Endometrial microvascular endothelial cells (primary cell): ENCODE results near the gene GIT1. TPM values are rescaled to one million over a fixed set of nuclear protein-coding genes. Genes with fewer than 3 reads are reported as not detected.

Experiments used
- in situ Hi-C: cut with HindIII; loops from 2 replicates; pipeline ENCODE4 v1.10.0; 2017; ENCODE audit warnings: low sequenced_read_pairs, low pct_unique_long_range_greater_than_20kb; ENCODE audit errors: inconsistent ontology term
- total RNA-seq: library from RNA; depleted of rRNA; stranded (reverse); fragments of >200 nt; gene quantifications from one replicate; pipeline ENCODE4 v1.2.3, GENCODE V29; 2015; ENCODE audit errors: inconsistent ontology term

Gene GIT1, protein sequence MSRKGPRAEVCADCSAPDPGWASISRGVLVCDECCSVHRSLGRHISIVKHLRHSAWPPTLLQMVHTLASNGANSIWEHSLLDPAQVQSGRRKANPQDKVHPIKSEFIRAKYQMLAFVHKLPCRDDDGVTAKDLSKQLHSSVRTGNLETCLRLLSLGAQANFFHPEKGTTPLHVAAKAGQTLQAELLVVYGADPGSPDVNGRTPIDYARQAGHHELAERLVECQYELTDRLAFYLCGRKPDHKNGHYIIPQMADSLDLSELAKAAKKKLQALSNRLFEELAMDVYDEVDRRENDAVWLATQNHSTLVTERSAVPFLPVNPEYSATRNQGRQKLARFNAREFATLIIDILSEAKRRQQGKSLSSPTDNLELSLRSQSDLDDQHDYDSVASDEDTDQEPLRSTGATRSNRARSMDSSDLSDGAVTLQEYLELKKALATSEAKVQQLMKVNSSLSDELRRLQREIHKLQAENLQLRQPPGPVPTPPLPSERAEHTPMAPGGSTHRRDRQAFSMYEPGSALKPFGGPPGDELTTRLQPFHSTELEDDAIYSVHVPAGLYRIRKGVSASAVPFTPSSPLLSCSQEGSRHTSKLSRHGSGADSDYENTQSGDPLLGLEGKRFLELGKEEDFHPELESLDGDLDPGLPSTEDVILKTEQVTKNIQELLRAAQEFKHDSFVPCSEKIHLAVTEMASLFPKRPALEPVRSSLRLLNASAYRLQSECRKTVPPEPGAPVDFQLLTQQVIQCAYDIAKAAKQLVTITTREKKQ
- total RNA-seq: 52.9 TPM

DNA sequence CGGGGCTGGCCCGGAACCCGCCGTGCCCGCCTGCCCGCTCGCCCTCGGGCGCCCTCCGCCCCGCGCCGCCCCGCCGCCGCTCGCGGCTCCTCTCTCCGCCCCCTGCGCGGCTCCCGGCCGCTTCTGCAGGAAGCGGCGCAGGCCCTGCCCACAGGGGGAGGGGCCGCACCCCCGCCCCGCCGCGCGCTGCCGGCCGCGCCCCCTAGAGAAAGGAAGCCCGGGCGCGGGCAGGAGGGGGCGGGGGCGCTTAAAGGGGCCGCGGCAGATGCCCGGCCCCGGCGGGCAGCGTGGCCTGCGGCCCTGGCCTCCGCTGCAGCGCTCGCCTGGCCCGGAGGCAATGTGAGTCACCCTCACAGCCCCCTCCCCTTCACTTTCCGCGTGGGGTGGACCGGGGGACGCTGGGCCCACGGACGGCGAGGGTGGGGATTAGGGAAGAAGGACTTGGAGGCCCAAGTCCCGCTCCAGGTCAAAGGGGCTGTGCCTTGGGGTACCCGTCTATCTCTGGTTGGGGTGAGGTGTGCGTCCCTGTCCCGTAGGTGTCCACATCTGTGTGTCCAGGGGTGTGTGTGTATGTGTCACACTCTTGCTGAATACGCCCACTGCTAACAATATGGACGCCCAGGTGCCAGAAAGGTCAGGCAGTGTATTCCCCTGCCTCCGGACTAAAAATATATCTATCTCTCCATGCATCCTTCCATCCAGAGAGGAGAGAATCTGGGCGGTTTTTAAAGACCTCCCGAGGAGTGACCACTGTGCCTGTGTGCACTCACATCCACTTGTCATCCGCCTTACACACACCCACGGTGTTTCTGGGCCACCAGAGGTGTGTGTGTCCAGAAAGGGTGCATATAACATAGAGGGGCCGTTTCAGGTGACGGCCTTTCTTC lies at the start of gene GIT1:
GIT1 (minus strand) TSS at position 125 of the 887 bp plus-strand sequence. CDS start 270 bp downstream, outside the sequence.
- in situ Hi-C loops: no loop called here

DNA sequence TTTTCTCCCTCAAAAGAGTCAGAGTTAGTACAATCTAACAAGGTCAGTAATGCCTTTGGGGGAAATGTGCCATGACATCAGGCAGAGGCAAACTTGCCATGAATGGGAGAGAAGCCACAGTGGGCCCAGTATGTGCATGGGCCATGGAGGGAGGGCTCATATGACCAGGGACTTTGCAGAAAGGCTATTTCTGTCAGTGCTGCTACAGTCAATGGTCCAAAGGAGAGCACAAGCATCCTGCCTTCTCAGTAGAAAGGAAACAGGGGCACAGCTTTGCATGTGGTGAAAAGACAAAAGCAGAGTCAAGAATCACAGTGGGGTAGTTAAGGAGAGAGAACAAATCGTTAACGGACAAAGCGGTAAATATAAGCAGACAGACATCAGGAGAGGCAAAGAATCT lies 44.4 kb upstream of the GIT1 start:
- in situ Hi-C loops: no loop called here

- in situ Hi-C loops: no loop called here
These were observed 41.3 kb upstream of the GIT1 start for GRCh38 chr17:29630630-29631193.

DNA sequence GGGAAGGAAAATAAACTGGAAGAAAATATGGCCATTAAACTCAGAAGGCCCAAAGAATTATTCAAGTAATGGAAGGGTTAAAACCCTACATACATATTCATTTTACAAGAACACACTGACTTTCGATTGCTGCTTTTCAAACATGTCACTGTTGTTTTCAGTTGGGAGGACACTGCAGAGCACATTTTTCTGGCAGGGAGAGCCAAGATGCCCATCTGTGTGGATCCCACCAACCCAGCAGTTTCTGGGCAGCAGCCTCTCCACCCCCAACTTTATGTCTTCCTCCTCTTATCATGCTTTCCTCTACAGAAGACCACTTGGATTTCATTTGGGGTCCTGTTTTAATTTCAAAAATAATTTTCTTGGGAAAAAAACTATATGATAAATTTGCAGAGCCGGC lies 40.4 kb upstream of the GIT1 start:
- in situ Hi-C loops: no loop called here

- in situ Hi-C loops: no loop called here
These were observed 39.2 kb upstream of the GIT1 start for GRCh38 chr17:29628644-29629043.

- in situ Hi-C loops: no loop called here
These were observed 38.5 kb upstream of the GIT1 start for GRCh38 chr17:29627951-29628350.

DNA sequence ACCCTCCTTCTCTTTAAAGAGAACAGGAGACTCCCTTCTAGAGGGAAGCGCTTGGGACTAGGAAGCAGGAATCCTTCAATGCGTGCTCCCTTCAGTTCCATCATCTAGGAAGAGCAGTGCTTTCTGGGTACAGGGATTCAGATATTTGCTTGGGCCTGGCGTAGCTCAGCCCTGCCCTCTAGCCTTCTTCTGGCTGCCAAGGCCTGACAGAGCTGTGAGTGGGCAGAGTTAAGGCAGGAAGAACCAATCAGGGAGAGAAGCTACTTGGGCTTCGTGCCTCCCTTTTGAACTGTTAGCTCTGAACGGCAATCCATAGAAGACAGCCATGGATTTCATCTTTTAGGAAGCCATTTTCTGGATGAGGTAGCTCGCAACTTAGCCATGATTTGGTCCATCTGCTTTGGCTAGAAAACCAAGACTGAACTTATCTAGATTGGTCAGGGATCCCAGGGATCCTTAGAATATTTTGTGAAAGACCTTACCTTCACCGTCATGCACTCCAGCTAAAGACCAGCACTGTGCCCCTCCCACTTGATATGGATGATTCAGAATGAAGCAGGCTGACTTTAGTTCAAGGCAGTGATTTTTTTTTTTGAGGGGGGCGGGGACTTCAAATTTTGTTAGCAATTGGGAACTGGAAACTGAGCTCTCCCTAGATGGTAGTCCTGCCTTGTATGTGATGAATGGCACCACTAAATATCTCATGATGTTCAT lies 35.7 kb upstream of the GIT1 start:
- in situ Hi-C loops: no loop called here

DNA sequence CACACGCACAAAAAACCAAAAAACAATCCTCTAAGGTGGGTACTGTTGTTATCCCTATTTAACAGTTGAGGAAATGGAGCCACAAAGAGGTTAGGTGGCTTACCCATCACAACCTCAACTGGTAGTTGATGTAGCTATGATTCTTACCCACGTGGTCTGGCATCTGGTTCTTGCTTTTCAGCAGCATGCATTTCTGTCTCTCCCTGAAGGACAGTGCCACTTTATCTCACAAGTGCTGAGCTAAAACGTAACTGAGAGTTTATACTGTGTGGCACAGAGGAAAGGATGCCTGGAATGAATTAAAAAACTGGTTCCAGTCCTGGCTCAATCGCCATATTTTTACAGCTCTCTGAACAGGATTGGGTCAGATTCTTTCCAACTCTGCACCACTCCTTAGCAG lies 35.1 kb upstream of the GIT1 start:
- in situ Hi-C loops: no loop called here

GRCh38 chr17:29623283-29623647 lies 33.8 kb upstream of the GIT1 start:
- in situ Hi-C loops: no loop called here

DNA sequence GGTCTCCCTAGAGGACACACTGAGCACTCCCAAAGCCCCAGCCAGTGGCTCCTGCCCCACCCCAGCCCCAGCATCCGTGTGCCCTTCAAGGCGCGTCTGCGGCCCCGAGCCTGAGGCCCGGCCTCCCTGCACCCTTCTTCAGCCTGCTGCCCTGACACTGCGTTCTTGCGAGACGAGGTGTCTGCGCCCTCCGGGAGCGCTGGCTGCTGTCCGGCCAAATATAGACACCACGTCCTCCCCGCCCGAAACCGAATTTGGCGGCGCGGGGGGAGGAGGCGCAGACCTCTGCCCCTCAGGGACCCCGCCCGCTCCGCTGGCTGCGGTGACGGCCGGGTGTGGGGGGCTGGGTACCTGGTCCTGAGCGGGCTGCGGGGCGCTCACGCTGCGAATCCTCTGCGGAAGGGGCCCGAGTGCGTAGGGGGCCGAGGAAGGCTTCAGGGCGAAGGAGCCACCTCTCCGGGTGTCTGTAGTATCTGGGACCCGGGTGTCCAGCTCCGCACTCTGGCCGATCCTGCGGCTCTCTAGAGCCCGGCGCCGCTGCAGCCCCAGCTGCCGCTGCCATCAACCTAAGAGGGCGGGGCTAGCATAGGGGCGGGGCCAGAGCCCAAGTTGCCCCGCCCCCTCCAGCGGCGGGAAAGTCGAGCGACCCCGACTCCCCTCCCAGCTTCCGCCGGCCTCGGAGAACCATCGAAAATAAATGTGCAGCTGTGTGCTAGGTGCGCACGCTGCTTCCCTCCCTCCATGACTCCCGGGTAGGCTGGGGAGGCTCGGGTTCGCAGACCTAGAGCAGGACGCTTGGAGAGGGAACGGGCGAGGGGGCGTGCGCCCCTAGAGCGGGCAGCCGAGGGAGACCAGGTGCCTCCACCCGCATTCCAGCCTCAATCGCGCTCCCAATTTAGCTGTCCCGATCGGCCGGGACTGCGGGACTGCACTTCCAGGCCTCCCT lies 33.2 kb upstream of the GIT1 start, which contains the start of gene CORO6:
CORO6 (minus strand) TSS at position 576 of the 946 bp plus-strand sequence. CDS start 1,491 bp downstream, outside the sequence.
- in situ Hi-C loops: no loop called here

DNA sequence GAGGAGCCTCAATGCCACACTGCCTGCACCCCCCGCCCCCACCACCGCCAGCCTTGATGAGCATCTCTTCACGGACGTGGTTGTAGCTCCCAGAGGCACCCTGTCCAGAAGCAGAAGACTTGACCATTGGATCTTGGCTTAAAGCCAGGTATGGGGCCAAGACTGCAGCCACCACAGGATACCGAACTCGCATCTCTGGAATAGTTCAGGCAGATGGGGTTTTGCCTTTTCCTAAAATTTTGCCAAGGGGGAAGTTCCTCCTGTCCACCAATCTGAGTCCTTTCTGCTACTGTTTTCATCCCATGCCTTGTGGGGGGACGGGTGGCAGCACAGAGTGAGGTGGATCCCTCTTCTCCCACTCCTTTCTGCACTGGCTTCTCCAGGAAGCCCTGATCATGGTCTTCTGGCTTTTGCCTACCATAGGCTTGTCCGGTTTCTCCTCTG lies 32.3 kb upstream of the GIT1 start:
- in situ Hi-C loops: no loop called here

DNA sequence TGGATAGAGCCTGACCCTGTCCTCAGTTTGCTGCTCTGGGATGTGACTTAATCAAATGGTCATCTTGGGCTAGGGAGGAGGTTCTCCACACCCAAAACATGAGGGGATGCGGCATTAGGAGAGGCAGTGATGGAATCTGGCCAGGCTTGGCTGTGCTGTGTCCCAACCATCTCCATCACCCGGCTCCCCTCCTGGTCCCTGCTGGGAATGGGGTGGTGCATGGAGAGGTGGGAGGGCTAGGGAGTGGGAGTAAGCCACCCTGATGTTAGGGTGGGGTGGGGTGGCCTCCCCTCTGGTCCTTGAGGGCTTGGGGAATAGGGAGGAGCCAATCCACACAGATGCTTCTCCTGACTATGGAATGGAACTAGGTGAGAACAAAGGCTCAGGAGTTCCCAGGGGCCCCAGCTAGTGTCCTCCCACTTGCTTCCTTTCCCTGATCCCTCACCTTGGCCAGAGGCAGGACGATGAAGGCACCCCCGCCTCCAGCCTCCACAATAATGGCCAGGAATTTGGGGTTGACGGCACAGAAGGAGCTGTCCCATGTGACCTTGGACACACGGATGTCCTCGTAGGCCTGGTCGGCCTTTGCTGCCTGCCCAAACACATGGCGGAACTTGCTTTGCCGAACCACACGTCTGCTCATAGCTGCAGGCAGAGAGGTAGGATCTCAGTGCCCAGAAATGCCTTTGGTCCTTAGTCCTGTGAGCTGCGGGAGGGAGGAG lies 31.5 kb upstream of the GIT1 start:
- in situ Hi-C loops: no loop called here

GRCh38 chr17:29620271-29620670 lies 30.8 kb upstream of the GIT1 start:
- in situ Hi-C loops: no loop called here

DNA sequence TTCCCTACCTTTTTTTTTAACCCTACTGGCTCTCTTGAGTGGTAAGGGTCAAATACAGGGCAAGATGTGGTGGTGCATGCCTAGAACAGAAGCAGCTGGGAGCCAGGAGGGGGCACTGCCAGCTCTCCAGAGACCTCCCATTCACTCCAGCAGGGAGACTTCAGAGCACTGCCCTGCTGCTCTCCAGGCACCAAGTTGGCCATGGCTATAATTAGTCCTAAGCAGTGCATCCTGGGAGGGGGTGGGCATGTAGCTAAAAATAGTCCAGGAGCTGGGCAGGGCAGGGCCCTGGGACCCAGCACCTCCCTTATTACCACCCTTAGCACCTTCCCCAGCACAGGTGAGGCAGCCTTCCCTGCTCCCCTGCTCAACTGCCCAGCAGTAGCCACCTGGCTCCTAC lies 29.8 kb upstream of the GIT1 start:
- in situ Hi-C loops: no loop called here

DNA sequence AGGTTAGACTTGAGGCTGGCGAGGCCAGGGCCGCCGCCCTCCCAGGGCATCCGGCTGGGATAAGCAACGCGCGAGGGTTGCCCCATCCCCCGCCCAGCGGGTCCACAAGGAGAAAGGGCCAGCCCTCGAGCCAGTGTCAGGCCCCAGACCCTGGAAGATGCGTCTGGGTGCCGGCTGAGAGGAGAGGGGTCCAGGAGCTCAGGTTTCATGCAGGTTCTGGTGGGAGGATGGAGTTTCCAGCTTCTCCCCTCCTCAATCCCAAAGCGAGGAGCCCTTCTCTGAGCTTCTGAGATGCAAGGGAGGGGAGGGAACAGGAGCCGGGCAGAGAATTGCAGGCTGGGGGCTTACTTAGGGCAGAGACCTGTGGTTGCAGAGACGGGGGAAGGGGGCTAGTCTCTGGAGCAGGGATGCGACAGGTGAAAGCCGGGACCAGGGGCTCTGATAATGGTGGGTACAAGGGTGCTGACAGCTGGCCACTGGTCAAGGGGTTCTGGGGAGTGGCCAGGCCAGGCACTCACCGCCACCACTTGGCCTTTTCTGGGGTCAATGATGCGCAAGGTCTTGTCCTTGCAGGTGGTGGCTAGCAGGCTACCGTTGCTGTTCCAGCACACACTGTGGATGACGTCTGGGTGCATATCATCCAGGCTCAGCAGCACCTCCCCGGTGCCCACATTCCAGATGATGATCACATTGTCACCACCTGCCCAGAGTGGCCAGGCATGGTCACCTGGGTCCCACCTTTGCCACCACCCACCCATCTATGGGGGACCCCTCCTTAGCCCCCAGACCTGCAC lies 29.0 kb upstream of the GIT1 start:
- in situ Hi-C loops: no loop called here
